ENCODE measurements around the gene ARMC8. TPM values are rescaled to one million over a fixed set of nuclear protein-coding genes. Genes with fewer than 3 reads are reported as not detected.
"Not testable (repeated sequence)": the region's sequence is repeated elsewhere in the genome, so short reads cannot be mapped to it uniquely, and the experiment has no call there.

The ARMC8 gene
- total RNA-seq, 1 experiment from 2014 or later, result 52.6 TPM

DNA sequence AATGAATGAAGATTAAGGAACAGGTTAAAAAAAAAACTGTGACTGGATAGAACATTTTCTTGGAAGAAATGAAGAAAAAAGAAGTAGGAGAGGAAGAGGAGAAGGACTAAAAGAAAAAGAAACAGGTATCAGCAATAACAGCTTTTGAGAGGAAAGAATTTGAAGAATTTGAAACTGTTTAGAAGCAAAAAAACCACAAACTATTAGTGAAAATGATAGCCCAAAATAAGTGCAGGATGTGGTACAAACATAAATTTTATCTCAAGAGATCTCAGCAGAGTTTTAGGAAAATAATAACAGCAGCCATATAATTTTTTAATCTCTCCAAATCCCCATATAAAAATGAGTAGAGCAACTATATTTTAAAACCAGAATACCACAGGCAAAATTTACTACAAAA lies 46.2 kb upstream of the ARMC8 start:
- Mint-ChIP-seq H3K27me3 (ENCODE audit: insufficient read depth, unreplicated experiment) (peaks cover 2% of the 10 kb centered on the region), H3K9me3 (ENCODE audit: unreplicated experiment) (peaks cover 10% of the 10 kb centered on the region), H3K27ac (ENCODE audit: unreplicated experiment) (no peak overlapping the region), H3K4me3 (ENCODE audit: unreplicated experiment) (no peak overlapping the region), H3K4me1 (ENCODE audit: low read depth, unreplicated experiment) (peaks cover 7% of the 10 kb centered on the region), H3K36me3 (ENCODE audit: insufficient read depth, unreplicated experiment) (no peaks in the 10 kb centered on the region)
- no peaks in the 10 kb centered on the region for H3K4me1 ChIP-seq
- H3K9me3 ChIP-seq, result peaks cover 7% of the 10 kb centered on the region; the same call in 1 of the 2 replicates
- H3K4me3 ChIP-seq (ENCODE audit: low read depth, low read length), result no peak overlapping the region
- no peaks in the 10 kb centered on the region for H3K27me3 ChIP-seq (replicated peaks; ENCODE audit: control insufficient read depth, insufficient read depth, low read length)
- BruUV-seq (replicated peaks), result no TSS peak
- POLR2A ChIA-PET, result no interaction called here
- no peaks in the 10 kb centered on the region for H3K36me3 ChIP-seq (ENCODE audit: control insufficient read depth, insufficient read depth, low read length)
- CTCF ChIA-PET, result no interaction called here
- intact Hi-C loops (cut with micrococcal nuclease; ENCODE audit: unreplicated experiment), result no loop called here
- TF ChIP-seq, protein P1, sequence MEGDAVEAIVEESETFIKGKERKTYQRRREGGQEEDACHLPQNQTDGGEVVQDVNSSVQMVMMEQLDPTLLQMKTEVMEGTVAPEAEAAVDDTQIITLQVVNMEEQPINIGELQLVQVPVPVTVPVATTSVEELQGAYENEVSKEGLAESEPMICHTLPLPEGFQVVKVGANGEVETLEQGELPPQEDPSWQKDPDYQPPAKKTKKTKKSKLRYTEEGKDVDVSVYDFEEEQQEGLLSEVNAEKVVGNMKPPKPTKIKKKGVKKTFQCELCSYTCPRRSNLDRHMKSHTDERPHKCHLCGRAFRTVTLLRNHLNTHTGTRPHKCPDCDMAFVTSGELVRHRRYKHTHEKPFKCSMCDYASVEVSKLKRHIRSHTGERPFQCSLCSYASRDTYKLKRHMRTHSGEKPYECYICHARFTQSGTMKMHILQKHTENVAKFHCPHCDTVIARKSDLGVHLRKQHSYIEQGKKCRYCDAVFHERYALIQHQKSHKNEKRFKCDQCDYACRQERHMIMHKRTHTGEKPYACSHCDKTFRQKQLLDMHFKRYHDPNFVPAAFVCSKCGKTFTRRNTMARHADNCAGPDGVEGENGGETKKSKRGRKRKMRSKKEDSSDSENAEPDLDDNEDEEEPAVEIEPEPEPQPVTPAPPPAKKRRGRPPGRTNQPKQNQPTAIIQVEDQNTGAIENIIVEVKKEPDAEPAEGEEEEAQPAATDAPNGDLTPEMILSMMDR (IDR thresholded peaks at IDR 0.05; ENCODE audit: insufficient read depth in 1 of 2, low read depth in 1 of 2, low read length in 1 of 2, severe bottlenecking in 1 of 2, unreplicated experiment in 1 of 2), result no peak
- DNase-seq, result no peak

DNA sequence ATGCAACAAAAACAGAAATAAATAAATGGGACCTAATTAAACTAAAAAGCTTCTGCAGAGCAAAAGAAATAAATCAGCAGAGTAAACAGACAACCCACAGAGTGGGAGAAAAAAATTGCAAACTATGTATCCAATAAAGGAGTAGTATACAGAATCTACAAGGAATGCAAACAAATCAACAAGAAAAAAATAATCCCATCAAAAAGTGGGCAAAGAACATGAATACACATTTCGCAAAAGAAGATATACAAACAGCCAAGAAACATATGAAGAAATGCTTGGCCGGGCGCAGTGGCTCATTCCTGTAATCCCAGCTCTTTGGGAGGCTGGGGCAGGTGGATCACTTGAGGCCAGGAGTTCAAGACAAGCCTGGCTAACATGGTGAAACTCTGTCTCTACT lies 44.9 kb upstream of the ARMC8 start:
- H3K27me3 ChIP-seq (replicated peaks; ENCODE audit: control insufficient read depth, insufficient read depth, low read length); H3K36me3 ChIP-seq (ENCODE audit: control insufficient read depth, insufficient read depth, low read length); H3K9me3 ChIP-seq; intact Hi-C loops (cut with micrococcal nuclease; ENCODE audit: unreplicated experiment); H3K4me1 Mint-ChIP-seq (ENCODE audit: low read depth, unreplicated experiment); POLR2A ChIA-PET; H3K27me3 Mint-ChIP-seq (ENCODE audit: insufficient read depth, unreplicated experiment); H3K27ac Mint-ChIP-seq (ENCODE audit: unreplicated experiment); CTCF ChIA-PET; H3K4me3 ChIP-seq (ENCODE audit: low read depth, low read length); H3K4me1 ChIP-seq; DNase-seq; H3K4me3 Mint-ChIP-seq (ENCODE audit: unreplicated experiment); BruUV-seq (replicated peaks); H3K36me3 Mint-ChIP-seq (ENCODE audit: insufficient read depth, unreplicated experiment): not testable (repeated sequence)
- peaks cover 10% of the 10 kb centered on the region for H3K9me3 Mint-ChIP-seq (ENCODE audit: unreplicated experiment)

DNA sequence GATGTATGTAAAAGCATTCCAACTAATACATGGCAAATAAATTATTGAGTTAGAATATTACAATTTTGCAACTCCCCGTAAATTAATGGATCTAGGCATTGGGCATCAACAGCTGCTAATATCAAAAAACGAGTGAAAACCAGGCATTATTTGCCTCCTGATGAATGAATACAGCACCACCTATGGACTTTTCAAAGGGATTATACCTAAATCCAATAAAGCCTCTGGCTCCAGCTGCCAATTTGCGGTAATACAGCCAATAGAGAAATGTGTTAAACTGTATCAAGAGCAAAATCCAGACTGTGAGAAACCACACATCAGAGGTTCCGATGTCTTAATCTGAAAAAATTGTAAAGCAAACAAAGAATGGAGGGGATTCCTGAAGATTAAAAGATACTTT lies 38.6 kb upstream of the ARMC8 start:
- POLR2A ChIA-PET, result no interaction called here
- H3K9me3 Mint-ChIP-seq (ENCODE audit: unreplicated experiment), result peaks cover 6% of the 10 kb centered on the region
- no peak overlapping the region for H3K27ac Mint-ChIP-seq (ENCODE audit: unreplicated experiment)
- DNase-seq, result no peak
- H3K4me1 ChIP-seq, result no peaks in the 10 kb centered on the region
- intact Hi-C loops (cut with micrococcal nuclease; ENCODE audit: unreplicated experiment), result no loop called here
- H3K27me3 ChIP-seq (replicated peaks; ENCODE audit: control insufficient read depth, insufficient read depth, low read length), result no peaks in the 10 kb centered on the region
- H3K4me3 Mint-ChIP-seq (ENCODE audit: unreplicated experiment), result no peak overlapping the region
- no peak overlapping the region for H3K4me3 ChIP-seq (ENCODE audit: low read depth, low read length)
- no TSS peak for BruUV-seq (replicated peaks)
- CTCF ChIA-PET, result interaction anchor here (0.6 to 1.5 kb wide), 2 partner anchors 12 to 33 kb away, joined by 3 to 5 read pairs; partner anchors contain the start of gene DZIP1L
- peaks cover 3% of the 10 kb centered on the region for H3K36me3 Mint-ChIP-seq (ENCODE audit: insufficient read depth, unreplicated experiment)
- TF ChIP-seq, protein P1 (IDR thresholded peaks at IDR 0.05; ENCODE audit: insufficient read depth in 1 of 2, low read depth in 1 of 2, low read length in 1 of 2, severe bottlenecking in 1 of 2, unreplicated experiment in 1 of 2), result no peak
- H3K36me3 ChIP-seq (ENCODE audit: control insufficient read depth, insufficient read depth, low read length), result no peaks in the 10 kb centered on the region
- peaks cover 7% of the 10 kb centered on the region; the same call in 1 of the 2 replicates for H3K9me3 ChIP-seq
- no peaks in the 10 kb centered on the region for H3K4me1 Mint-ChIP-seq (ENCODE audit: low read depth, unreplicated experiment)
- no peaks in the 10 kb centered on the region for H3K27me3 Mint-ChIP-seq (ENCODE audit: insufficient read depth, unreplicated experiment)

DNA sequence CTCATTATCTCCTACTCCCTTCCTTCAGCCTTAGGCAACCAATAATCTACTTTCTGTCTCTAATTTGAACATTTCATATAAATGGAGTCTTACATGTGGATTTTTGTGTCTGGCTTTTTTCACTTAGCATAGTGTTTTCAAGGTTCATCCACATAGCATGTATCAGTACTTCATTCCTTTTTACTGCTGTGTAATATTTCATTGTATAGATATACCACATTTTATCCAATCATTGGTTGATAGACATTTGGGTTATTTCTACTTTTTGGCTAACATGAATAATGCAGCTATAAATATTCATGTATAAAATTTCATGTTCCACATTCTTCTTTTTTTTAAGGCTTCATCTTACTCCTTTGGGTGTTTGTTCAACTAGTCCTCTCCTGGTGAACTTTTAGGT lies 32.6 kb upstream of the ARMC8 start:
- no peak for DNase-seq
- Mint-ChIP-seq H3K27ac (ENCODE audit: unreplicated experiment) (no peak overlapping the region), H3K36me3 (ENCODE audit: insufficient read depth, unreplicated experiment) (peaks cover 10% of the 10 kb centered on the region), H3K27me3 (ENCODE audit: insufficient read depth, unreplicated experiment) (no peaks in the 10 kb centered on the region), H3K4me3 (ENCODE audit: unreplicated experiment) (no peak overlapping the region), H3K4me1 (ENCODE audit: low read depth, unreplicated experiment) (no peaks in the 10 kb centered on the region), H3K9me3 (ENCODE audit: unreplicated experiment) (peaks cover 22% of the 10 kb centered on the region)
- POLR2A ChIA-PET, result no interaction called here
- H3K36me3 ChIP-seq (ENCODE audit: control insufficient read depth, insufficient read depth, low read length), result no peaks in the 10 kb centered on the region
- no peaks in the 10 kb centered on the region for H3K9me3 ChIP-seq
- no TSS peak for BruUV-seq (replicated peaks)
- no peaks in the 10 kb centered on the region for H3K27me3 ChIP-seq (replicated peaks; ENCODE audit: control insufficient read depth, insufficient read depth, low read length)
- CTCF ChIA-PET, result no interaction called here
- no peak overlapping the region for H3K4me3 ChIP-seq (ENCODE audit: low read depth, low read length)
- intact Hi-C loops (cut with micrococcal nuclease; ENCODE audit: unreplicated experiment), result no loop called here
- TF ChIP-seq, protein P1 (IDR thresholded peaks at IDR 0.05; ENCODE audit: insufficient read depth in 1 of 2, low read depth in 1 of 2, low read length in 1 of 2, severe bottlenecking in 1 of 2, unreplicated experiment in 1 of 2), result no peak
- no peaks in the 10 kb centered on the region for H3K4me1 ChIP-seq

Measured in Caco-2 (cell line).